Stimulated activated effector memory CD8-positive, alpha-beta T cell treated with anti-CD3 and anti-CD28 coated beads, Interleukin-12 subunit alpha, Interleukin-12 subunit beta, amount 100 ng/mL, for 72 hours (primary cell): Measurements from ENCODE around the gene PAPPA2.
"Not testable (repeated sequence)": the region's sequence is repeated elsewhere in the genome, so short reads cannot be mapped to it uniquely, and the experiment has no call there.

Experiments
- ATAC-seq: fragments of 150-1000 bp; cut with Tn5 transposase; 2 replicates; pipeline ENCODE4 v1.10.0; 2021
- DNase-seq, 2 donors: peaks; one replicate each; pipeline ENCODE4 v3.0.0; 2021 to 2022; ENCODE audit warnings: low spot score in 2 of 2
- H3K27ac Mint-ChIP-seq: one replicate; pipeline ENCODE4 v1.8.0; 2022; ENCODE audit warnings: mild to moderate bottlenecking, mixed read lengths
- H3K36me3 Mint-ChIP-seq: one replicate; pipeline ENCODE4 v1.8.0; 2022; ENCODE audit warnings: mild to moderate bottlenecking, mixed read lengths
- H3K4me1 Mint-ChIP-seq: one replicate; pipeline ENCODE4 v1.8.0; 2022; ENCODE audit warnings: mixed read lengths
- H3K4me3 Mint-ChIP-seq: one replicate; pipeline ENCODE4 v1.8.0; 2022; ENCODE audit warnings: mild to moderate bottlenecking, mixed read lengths
- H3K9me3 Mint-ChIP-seq: one replicate; pipeline ENCODE4 v1.8.0; 2022; ENCODE audit warnings: mixed read lengths

Gene PAPPA2

GRCh38 chr1:176462674-176463378 lies at the start of gene PAPPA2:
Gene PAPPA2, plus strand, starts transcription at chr1:176463175. Its CDS starts 93,148 bp downstream, at chr1:176556323.
- Mint-ChIP-seq H3K4me1 (no peaks in the 10 kb centered on the region), H3K36me3 (no peaks in the 10 kb centered on the region), H3K9me3 (no peaks in the 10 kb centered on the region), H3K4me3 (no peak within 1 kb of the TSS), H3K27ac (no peak within 1 kb of the TSS)
- DNase-seq: no peak
- no peak for ATAC-seq

GRCh38 chr1:176416777-176417176 lies 46.2 kb upstream of the PAPPA2 start:
- Mint-ChIP-seq H3K4me3 (no peak overlapping the region), H3K4me1 (no peaks in the 10 kb centered on the region), H3K27ac (no peak overlapping the region), H3K36me3 (no peaks in the 10 kb centered on the region), H3K9me3 (peaks cover 4% of the 10 kb centered on the region)
- DNase-seq (no peak), ATAC-seq (no peak)

- H3K4me1 Mint-ChIP-seq, ATAC-seq, H3K4me3 Mint-ChIP-seq, H3K27ac Mint-ChIP-seq, DNase-seq, H3K9me3 Mint-ChIP-seq, H3K36me3 Mint-ChIP-seq: not testable (repeated sequence)
Measured at GRCh38 chr1:176419608-176420007, 43.4 kb upstream of the PAPPA2 start.

GRCh38 chr1:176434234-176434633 lies 28.7 kb upstream of the PAPPA2 start:
- Mint-ChIP-seq H3K9me3 (peaks cover 3% of the 10 kb centered on the region), H3K27ac (no peak overlapping the region), H3K36me3 (no peaks in the 10 kb centered on the region), H3K4me3 (no peak overlapping the region), H3K4me1 (no peaks in the 10 kb centered on the region)
- ATAC-seq (no peak), DNase-seq (no peak)

GRCh38 chr1:176436251-176436650 lies 26.7 kb upstream of the PAPPA2 start:
- H3K9me3 Mint-ChIP-seq: peaks cover 3% of the 10 kb centered on the region

GRCh38 chr1:176440176-176440575 lies 22.8 kb upstream of the PAPPA2 start:
- DNase-seq (no peak), ATAC-seq (no peak)
- Mint-ChIP-seq H3K9me3 (peaks cover 7% of the 10 kb centered on the region), H3K4me3 (no peak overlapping the region), H3K36me3 (no peaks in the 10 kb centered on the region), H3K27ac (no peak overlapping the region), H3K4me1 (no peaks in the 10 kb centered on the region)

More at GRCh38 chr1:176436251-176436650, 26.7 kb upstream of the PAPPA2 start:
- ATAC-seq: no peak
- DNase-seq: no peak
- Mint-ChIP-seq H3K27ac (no peak overlapping the region), H3K4me1 (no peaks in the 10 kb centered on the region), H3K36me3 (no peaks in the 10 kb centered on the region), H3K4me3 (no peak overlapping the region)

- DNase-seq: no peak
- Mint-ChIP-seq H3K4me3 (no peak overlapping the region), H3K4me1 (no peaks in the 10 kb centered on the region), H3K36me3 (no peaks in the 10 kb centered on the region), H3K27ac (no peak overlapping the region), H3K9me3 (peaks cover 4% of the 10 kb centered on the region)
- ATAC-seq: no peak
Measured at GRCh38 chr1:176444286-176444685, 18.7 kb upstream of the PAPPA2 start.

GRCh38 chr1:176445402-176445801 lies 17.6 kb upstream of the PAPPA2 start:
- no peaks in the 10 kb centered on the region for H3K36me3 Mint-ChIP-seq
- H3K4me3 Mint-ChIP-seq: no peak overlapping the region
- DNase-seq: no peak
- no peaks in the 10 kb centered on the region for H3K4me1 Mint-ChIP-seq
- H3K9me3 Mint-ChIP-seq: peaks cover 4% of the 10 kb centered on the region
- no peak for ATAC-seq
- no peak overlapping the region for H3K27ac Mint-ChIP-seq

GRCh38 chr1:176448340-176448739 lies 14.6 kb upstream of the PAPPA2 start:
- Mint-ChIP-seq H3K36me3 (no peaks in the 10 kb centered on the region), H3K4me3 (no peak overlapping the region)

GRCh38 chr1:176450526-176450925 lies 12.4 kb upstream of the PAPPA2 start:
- no peaks in the 10 kb centered on the region for H3K36me3 Mint-ChIP-seq
- peaks cover 3% of the 10 kb centered on the region for H3K9me3 Mint-ChIP-seq
- no peaks in the 10 kb centered on the region for H3K4me1 Mint-ChIP-seq
- H3K27ac Mint-ChIP-seq: no peak overlapping the region
- ATAC-seq (no peak), DNase-seq (no peak)
- H3K4me3 Mint-ChIP-seq: no peak overlapping the region

More at GRCh38 chr1:176448340-176448739, 14.6 kb upstream of the PAPPA2 start:
- no peak overlapping the region for H3K27ac Mint-ChIP-seq
- no peak for DNase-seq
- no peaks in the 10 kb centered on the region for H3K4me1 Mint-ChIP-seq
- ATAC-seq: no peak
- H3K9me3 Mint-ChIP-seq: peaks cover 3% of the 10 kb centered on the region

GRCh38 chr1:176451741-176452140 lies 11.2 kb upstream of the PAPPA2 start:
- not testable (repeated sequence) for H3K36me3 Mint-ChIP-seq, H3K4me1 Mint-ChIP-seq, H3K4me3 Mint-ChIP-seq, DNase-seq, H3K27ac Mint-ChIP-seq, ATAC-seq, H3K9me3 Mint-ChIP-seq

GRCh38 chr1:176456795-176457194 lies 6.2 kb upstream of the PAPPA2 start:
- Mint-ChIP-seq H3K4me1 (no peaks in the 10 kb centered on the region), H3K9me3 (peaks cover 3% of the 10 kb centered on the region), H3K36me3 (no peaks in the 10 kb centered on the region), H3K4me3 (no peak overlapping the region), H3K27ac (no peak overlapping the region)
- DNase-seq (no peak), ATAC-seq (no peak)

GRCh38 chr1:176460544-176461336 lies 2.2 kb upstream of the PAPPA2 start:
- Mint-ChIP-seq H3K4me3 (no peak overlapping the region), H3K27ac (no peak overlapping the region), H3K9me3 (no peaks in the 10 kb centered on the region), H3K4me1 (no peaks in the 10 kb centered on the region), H3K36me3 (no peaks in the 10 kb centered on the region)
- ATAC-seq (no peak), DNase-seq (no peak)

GRCh38 chr1:176461576-176461975 lies 1.4 kb upstream of the PAPPA2 start:
- no peaks in the 10 kb centered on the region for H3K9me3 Mint-ChIP-seq
- H3K36me3 Mint-ChIP-seq: no peaks in the 10 kb centered on the region
- no peak overlapping the region for H3K4me3 Mint-ChIP-seq
- ATAC-seq (no peak), DNase-seq (no peak)
- H3K27ac Mint-ChIP-seq: no peak overlapping the region
- no peaks in the 10 kb centered on the region for H3K4me1 Mint-ChIP-seq

- H3K4me3 Mint-ChIP-seq: no peak overlapping the region
- H3K4me1 Mint-ChIP-seq: no peaks in the 10 kb centered on the region
- H3K9me3 Mint-ChIP-seq: no peaks in the 10 kb centered on the region
- H3K27ac Mint-ChIP-seq: no peak overlapping the region
- ATAC-seq (no peak), DNase-seq (no peak)
- no peaks in the 10 kb centered on the region for H3K36me3 Mint-ChIP-seq
Measured at GRCh38 chr1:176466514-176466913, 3.5 kb downstream of the PAPPA2 start.

GRCh38 chr1:176469450-176470010 lies 6.6 kb downstream of the PAPPA2 start:
- H3K4me3 Mint-ChIP-seq: no peak overlapping the region
- H3K36me3 Mint-ChIP-seq: no peaks in the 10 kb centered on the region
- DNase-seq (no peak), ATAC-seq (no peak)
- H3K9me3 Mint-ChIP-seq: no peaks in the 10 kb centered on the region
- no peak overlapping the region for H3K27ac Mint-ChIP-seq
- H3K4me1 Mint-ChIP-seq: no peaks in the 10 kb centered on the region
